PC-3 (cell line): ENCODE results near the gene BCL2L12. TPM values are rescaled to one million over a fixed set of nuclear protein-coding genes. Genes with fewer than 3 reads are reported as not detected.

Source experiments
- ATAC-seq: fragments of 200-7000 bp; cut with Tn5 transposase; 2 replicates; pipeline ENCODE4 v1.9.1; 2020; ENCODE audit warnings: mild to moderate bottlenecking, moderate library complexity
- BruUV-seq: library from RNA; stranded (reverse); fragments of 400-500 nt; replicated peaks from 2 replicates; lab custom pipeline; 2021; lab: Mats Ljungman, UMichigan
- CTCF ChIA-PET: fragments of 300-600 bp; sonication (Branson Sonifier 250); formaldehyde crosslinking; loops from one replicate; lab custom pipeline; 2022; ENCODE audit warnings: antibody characterized with exemption; lab: Charles Lee
- POLR2A ChIA-PET: fragments of 300-600 bp; sonication (Branson Sonifier 250); formaldehyde crosslinking; loops from one replicate; lab custom pipeline; 2022; ENCODE audit warnings: antibody characterized with exemption; ENCODE audit not compliant: unreplicated experiment; lab: Charles Lee
- DNase-seq: peaks from one replicate; pipeline ENCODE4 v3.0.0-alpha.2; 2015
- H2AFZ ChIP-seq: fragments of 300-600 bp; sonication (generic); 2 replicates; pipeline ENCODE4 v1.6.0; 2016; ENCODE audit warnings: antibody characterized with exemption, low read length
- H3F3A ChIP-seq: fragments of 300-600 bp; sonication (generic); one replicate; pipeline ENCODE4 v1.6.0; 2017; ENCODE audit warnings: antibody characterized with exemption, low read length, control low read depth, mild to moderate bottlenecking; ENCODE audit not compliant: unreplicated experiment
- H3K27ac ChIP-seq: fragments of 300-600 bp; sonication (generic); 2 replicates; pipeline ENCODE4 v1.5.1; 2016; ENCODE audit warnings: mild to moderate bottlenecking, low read length
- H3K27me3 ChIP-seq: fragments of 300-600 bp; sonication (generic); 2 replicates; pipeline ENCODE4 v1.6.1; 2016; ENCODE audit warnings: low read length, mixed read lengths
- H3K36me3 ChIP-seq: fragments of 300-600 bp; sonication (generic); 2 replicates; pipeline ENCODE4 v1.6.1; 2016; ENCODE audit warnings: low read depth, mixed run types, low read length, mixed read lengths
- H3K4me1 ChIP-seq: fragments of 300-600 bp; sonication (generic); 2 replicates; pipeline ENCODE4 v1.5.1; 2016; ENCODE audit warnings: low read length; ENCODE audit not compliant: insufficient read depth
- H3K4me2 ChIP-seq: fragments of 300-600 bp; sonication (generic); 2 replicates; pipeline ENCODE4 v1.6.0; 2016; ENCODE audit warnings: low read length
- H3K4me3 ChIP-seq: fragments of 300-600 bp; sonication (generic); 2 replicates; pipeline ENCODE4 v1.5.1; 2016; ENCODE audit warnings: mild to moderate bottlenecking, low read length, mixed read lengths
- H3K79me2 ChIP-seq: fragments of 300-600 bp; sonication (generic); 2 replicates; pipeline ENCODE4 v1.6.1; 2017; ENCODE audit warnings: low read length, mixed read lengths
- H3K9ac ChIP-seq: fragments of 300-600 bp; sonication (generic); 2 replicates; pipeline ENCODE4 v1.6.0; 2016; ENCODE audit warnings: mild to moderate bottlenecking, low read length
- H3K9me2 ChIP-seq: fragments of 300-600 bp; sonication (generic); replicated peaks from 2 replicates; pipeline ENCODE4 v1.6.1; 2016; ENCODE audit warnings: mixed run types, low read length, mixed read lengths
- H3K9me3 ChIP-seq: fragments of 300-600 bp; sonication (generic); 2 replicates; pipeline ENCODE4 v1.6.1; 2016; ENCODE audit warnings: low read length, mixed read lengths
- H4K20me1 ChIP-seq: fragments of 300-600 bp; sonication (generic); 2 replicates; pipeline ENCODE4 v1.6.1; 2016; ENCODE audit warnings: low read length, mixed read lengths
- CTCF ChIP-seq: fragments of 300-600 bp; sonication (generic); conservative IDR thresholded peaks from 2 replicates; pipeline ENCODE4 v1.5.1; 2017; ENCODE audit warnings: antibody characterized with exemption, low read depth, mild to moderate bottlenecking, low read length
- EZH2 ChIP-seq: fragments of 300-600 bp; sonication (generic); IDR thresholded peaks from one replicate; pipeline ENCODE4 v1.6.1; 2017; ENCODE audit warnings: antibody characterized with exemption, mild to moderate bottlenecking, low read length; ENCODE audit not compliant: unreplicated experiment
- EZH2phosphoT487 ChIP-seq: fragments of 300-600 bp; sonication (generic); IDR thresholded peaks from 2 replicates; pipeline ENCODE4 v1.6.1; 2018; ENCODE audit warnings: mild to moderate bottlenecking, antibody characterized with exemption, low read length, borderline replicate concordance
- intact Hi-C: fragments of 100-400 bp; cut with micrococcal nuclease; formaldehyde crosslinking; loops from 2 replicates; pipeline ENCODE4 v1.9.0; 2023
- total RNA-seq: library from RNA; depleted of rRNA; stranded (reverse); fragments of >200 nt; gene quantifications from 2 replicates; pipeline ENCODE4 v1.2.3, GENCODE V29; 2014

BCL2L12 gene
- total RNA-seq, 1 experiment from 2014 or later = 104 TPM

DNA sequence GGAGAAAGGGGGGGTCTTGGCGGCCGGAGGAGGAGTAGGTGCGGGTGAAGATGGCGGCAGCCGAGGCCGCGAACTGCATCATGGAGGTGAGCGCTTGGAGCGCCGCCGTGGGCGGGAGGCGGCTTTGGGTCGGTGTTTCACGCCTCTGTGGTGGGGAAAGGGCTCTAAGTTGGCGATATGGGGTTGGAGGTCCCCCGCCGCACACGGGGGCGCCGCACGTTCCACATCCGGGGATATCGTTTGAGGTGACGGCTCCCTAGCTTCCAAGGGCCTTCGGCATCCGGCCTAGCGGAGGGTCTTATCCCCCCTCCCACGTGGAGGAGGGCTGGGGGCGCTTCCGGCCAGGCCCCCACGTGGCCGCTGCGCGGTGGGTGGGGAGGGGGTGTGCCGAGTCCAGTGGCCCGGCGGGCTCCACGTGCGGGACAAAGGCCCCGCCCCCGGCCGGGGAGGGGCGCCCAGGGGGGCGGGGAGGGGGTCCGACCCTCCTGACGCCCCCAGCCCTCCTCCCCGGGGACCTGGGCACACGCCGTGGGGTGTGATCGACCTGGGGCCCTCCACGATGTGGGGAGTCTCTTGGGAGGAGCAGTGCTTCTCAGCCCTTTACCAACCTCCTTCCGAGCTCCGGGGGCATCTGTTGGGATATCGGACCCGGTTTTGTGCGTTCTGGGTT lies 11.6 kb downstream of the BCL2L12 start, which contains the start of gene PRMT1:
Gene PRMT1, plus strand, starts transcription at position 41 of the 670 bp plus-strand sequence. Its CDS starts 10 bp downstream, at position 51.
- peak; percentile 47 for DNase-seq
- Histone ChIP-seq H3K4me1 (peaks cover 20% of the 10 kb centered on the region), H4K20me1 (peaks cover 34% of the 10 kb centered on the region), H3K4me3 (peak within 1 kb of the TSS; percentile 86), H3K9me2 (no peaks in the 10 kb centered on the region), H3K4me2 (peak within 1 kb of the TSS; percentile 99), H2AFZ (peak within 1 kb of the TSS; percentile 80), H3K79me2 (peaks cover 51% of the 10 kb centered on the region), H3K36me3 (peaks cover 22% of the 10 kb centered on the region), H3K9me3 (no peaks in the 10 kb centered on the region), H3F3A (no peaks in the 10 kb centered on the region), H3K27ac (peak within 1 kb of the TSS; percentile 80), H3K9ac (peak within 1 kb of the TSS; percentile 99), H3K27me3 (no peaks in the 10 kb centered on the region)
- BruUV-seq = TSS peak; percentile 53
- ATAC-seq = peak; percentile 7; the same call in 1 of the 2 replicates
- no peak for TF ChIP-seq CTCF
- TF ChIP-seq EZH2phosphoT487 = no peak
- no peak for TF ChIP-seq EZH2
- intact Hi-C loops = loop anchor here (1.0 to 5.0 kb wide), 5 partner anchors 87 to 200 kb away; partner anchors contain the start of genes AKT1S1, PRR12, RPS11 and TBC1D17
- POLR2A ChIA-PET = interaction anchor here (0.6 to 1.0 kb wide), 3 partner anchors 17 to 150 kb away, joined by 3 to 7 read pairs (median 5); partner anchors contain the start of gene SCAF1
- CTCF ChIA-PET = no interaction called here

DNA sequence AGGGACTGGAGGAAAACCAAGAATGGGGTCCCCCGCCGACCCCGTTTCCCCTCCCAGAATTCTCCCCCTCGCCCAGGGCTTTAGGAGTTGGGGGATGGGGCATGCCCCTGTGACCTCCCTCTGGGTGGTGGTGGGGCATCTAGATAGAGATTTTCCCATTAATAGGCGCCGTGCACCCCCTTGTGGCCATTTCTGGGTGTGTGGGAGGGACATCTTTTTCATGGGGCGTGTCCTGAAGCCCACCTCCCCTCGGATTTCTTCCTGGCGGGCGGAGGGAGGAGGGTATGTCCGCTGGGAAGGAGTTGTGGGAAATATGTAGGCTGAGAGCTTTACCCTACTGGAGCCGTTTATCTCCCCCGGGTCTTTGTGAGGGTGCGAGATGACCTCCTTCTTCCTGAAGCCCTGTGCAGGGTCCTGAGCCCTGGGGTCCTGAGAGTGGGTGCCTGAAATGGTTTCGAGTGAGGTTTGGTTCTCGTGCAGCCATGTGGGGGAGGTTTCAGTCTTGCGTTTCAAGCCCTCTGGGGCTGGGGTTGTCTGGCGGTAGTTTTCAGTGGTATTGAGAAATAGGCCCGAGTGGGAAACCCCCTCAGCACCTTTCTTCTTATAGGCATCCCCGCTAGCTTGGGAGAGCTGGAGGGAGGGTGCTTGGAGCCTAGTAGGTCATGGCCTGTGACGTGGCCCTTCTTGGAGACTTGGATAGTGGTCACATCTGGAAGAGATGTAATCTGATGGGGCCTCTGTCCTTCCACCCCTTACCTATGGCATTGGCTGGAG lies 12.4 kb downstream of the BCL2L12 start:
- intact Hi-C loops = loop anchor here (1.0 to 5.0 kb wide), 5 partner anchors 87 to 199 kb away; partner anchors contain the start of genes AKT1S1, PRR12, RPS11 and TBC1D17
- H3K79me2 ChIP-seq = peaks cover 53% of the 10 kb centered on the region

More for the DNA sequence above, 12.4 kb downstream of the BCL2L12 start:
- no peaks in the 10 kb centered on the region for H3K9me3 ChIP-seq
- ATAC-seq (no peak), DNase-seq (peak; percentile 75)
- H3K9ac ChIP-seq = peak overlapping the region; percentile 99
- ChIA-PET CTCF (no interaction called here), POLR2A (interaction anchor here (0.6 kb wide), 1 partner anchor 151 kb away, joined by 3 read pairs; no protein-coding TSS in a partner anchor)
- H3K4me1 ChIP-seq = peaks cover 20% of the 10 kb centered on the region
- peak overlapping the region; percentile 99 for H3K4me2 ChIP-seq
- H3K27me3 ChIP-seq = no peaks in the 10 kb centered on the region
- peaks cover 28% of the 10 kb centered on the region for H3K36me3 ChIP-seq
- no peaks in the 10 kb centered on the region for H3F3A ChIP-seq
- H2AFZ ChIP-seq = no peak overlapping the region; the same call in 1 of the 2 replicates
- peak overlapping the region; percentile 86 for H3K4me3 ChIP-seq
- H4K20me1 ChIP-seq = peaks cover 34% of the 10 kb centered on the region
- no TSS peak for BruUV-seq
- H3K9me2 ChIP-seq = no peaks in the 10 kb centered on the region
- peak overlapping the region; percentile 80 for H3K27ac ChIP-seq
- TF ChIP-seq EZH2 (no peak), EZH2phosphoT487 (no peak), CTCF (peak; percentile 86)
